Measurements from ENCODE around the gene COPG2.

Gene COPG2

GRCh38 chr7:130674456-130674855 lies 5.9 kb upstream of the COPG2 start:
- TF ChIP-seq REST (IDR thresholded peaks at IDR 0.05; ENCODE audit: low read depth) (no peak), YY1 (IDR thresholded peaks at IDR 0.05; ENCODE audit: low read depth) (no peak), CEBPB (IDR thresholded peaks at IDR 0.05) (no peak), CREB1 (IDR thresholded peaks at IDR 0.05; ENCODE audit: low read depth) (no peak), FOXM1 (IDR thresholded peaks at IDR 0.05; ENCODE audit: borderline replicate concordance, low read depth) (no peak), MAX (IDR thresholded peaks at IDR 0.05) (no peak), TEAD4 (IDR thresholded peaks at IDR 0.05) (no peak), USF1 (IDR thresholded peaks at IDR 0.05) (no peak), TAF1 (IDR thresholded peaks at IDR 0.05; ENCODE audit: low read depth) (no peak), NFIC (IDR thresholded peaks at IDR 0.05) (no peak), RAD21 (IDR thresholded peaks at IDR 0.05; ENCODE audit: low read depth) (no peak), ZBTB7A (IDR thresholded peaks at IDR 0.05; ENCODE audit: low read depth) (no peak), EP300 (IDR thresholded peaks at IDR 0.05; ENCODE audit: borderline replicate concordance) (no peak), EGR1 (IDR thresholded peaks at IDR 0.05) (no peak), TCF12 (IDR thresholded peaks at IDR 0.05; ENCODE audit: low read depth) (no peak)

- TF ChIP-seq TAF1 (IDR thresholded peaks at IDR 0.05; ENCODE audit: low read depth) = no peak
- TF ChIP-seq MAX (IDR thresholded peaks at IDR 0.05) = no peak
- TF ChIP-seq RAD21 (IDR thresholded peaks at IDR 0.05; ENCODE audit: low read depth) = no peak
- TF ChIP-seq ZBTB7A (IDR thresholded peaks at IDR 0.05; ENCODE audit: low read depth) = no peak
- TF ChIP-seq CREB1 (IDR thresholded peaks at IDR 0.05; ENCODE audit: low read depth) = no peak
Observed at GRCh38 chr7:130673066-130673465, 4.5 kb upstream of the COPG2 start.

- TF ChIP-seq MAX (IDR thresholded peaks at IDR 0.05) (no peak), RAD21 (IDR thresholded peaks at IDR 0.05; ENCODE audit: low read depth) (no peak), ZBTB7A (IDR thresholded peaks at IDR 0.05; ENCODE audit: low read depth) (no peak)
Observed at GRCh38 chr7:130672146-130672545, 3.6 kb upstream of the COPG2 start.

GRCh38 chr7:130669085-130669700 lies 645 bp upstream of the COPG2 start:
- TF ChIP-seq REST (IDR thresholded peaks at IDR 0.05; ENCODE audit: low read depth) (no peak), TAF1 (IDR thresholded peaks at IDR 0.05; ENCODE audit: low read depth) (no peak), ZBTB7A (IDR thresholded peaks at IDR 0.05; ENCODE audit: low read depth) (no peak), EGR1 (IDR thresholded peaks at IDR 0.05) (no peak), TCF12 (IDR thresholded peaks at IDR 0.05; ENCODE audit: low read depth) (no peak), USF1 (IDR thresholded peaks at IDR 0.05) (no peak), EP300 (IDR thresholded peaks at IDR 0.05; ENCODE audit: borderline replicate concordance) (no peak), CREB1 (IDR thresholded peaks at IDR 0.05; ENCODE audit: low read depth) (no peak), MAX (IDR thresholded peaks at IDR 0.05) (no peak), YY1 (IDR thresholded peaks at IDR 0.05; ENCODE audit: low read depth) (no peak), FOXM1 (IDR thresholded peaks at IDR 0.05; ENCODE audit: borderline replicate concordance, low read depth) (no peak), NFIC (IDR thresholded peaks at IDR 0.05) (no peak), TEAD4 (IDR thresholded peaks at IDR 0.05) (no peak), CEBPB (IDR thresholded peaks at IDR 0.05) (no peak), RAD21 (IDR thresholded peaks at IDR 0.05; ENCODE audit: low read depth) (no peak)

GRCh38 chr7:130667593-130668257 lies 823 bp downstream of the COPG2 start:
- no peak for TF ChIP-seq TEAD4 (IDR thresholded peaks at IDR 0.05)
- TF ChIP-seq USF1 (IDR thresholded peaks at IDR 0.05) = no peak
- no peak for TF ChIP-seq EGR1 (IDR thresholded peaks at IDR 0.05)
- no peak for TF ChIP-seq MAX (IDR thresholded peaks at IDR 0.05)
- no peak for TF ChIP-seq NFIC (IDR thresholded peaks at IDR 0.05)
- no peak for TF ChIP-seq FOXM1 (IDR thresholded peaks at IDR 0.05; ENCODE audit: borderline replicate concordance, low read depth)
- no peak for TF ChIP-seq TCF12 (IDR thresholded peaks at IDR 0.05; ENCODE audit: low read depth)
- no peak for TF ChIP-seq CREB1 (IDR thresholded peaks at IDR 0.05; ENCODE audit: low read depth)
- TF ChIP-seq YY1 (IDR thresholded peaks at IDR 0.05; ENCODE audit: low read depth) = no peak
- TF ChIP-seq REST (IDR thresholded peaks at IDR 0.05; ENCODE audit: low read depth) = no peak
- no peak for TF ChIP-seq TAF1 (IDR thresholded peaks at IDR 0.05; ENCODE audit: low read depth)
- TF ChIP-seq RAD21 (IDR thresholded peaks at IDR 0.05; ENCODE audit: low read depth) = no peak
- TF ChIP-seq ZBTB7A (IDR thresholded peaks at IDR 0.05; ENCODE audit: low read depth) = no peak
- TF ChIP-seq EP300 (IDR thresholded peaks at IDR 0.05; ENCODE audit: borderline replicate concordance) = no peak
- no peak for TF ChIP-seq CEBPB (IDR thresholded peaks at IDR 0.05)

Measured in Ishikawa (cell line).